PFSK-1 (cell line): Measurements from ENCODE around the gene SHISAL2A.

Experiments
- FOXP2 ChIP-seq: optimal IDR thresholded peaks from 2 replicates; pipeline ENCODE3; 2011; ENCODE audit warnings: borderline replicate concordance, control low read depth, inconsistent platforms; ENCODE audit not compliant: insufficient read depth; ENCODE audit errors: extremely low read length, extremely low read depth
- POLR2AphosphoS5 ChIP-seq: IDR thresholded peaks from 2 replicates; pipeline ENCODE4 v1.6.1; 2012; ENCODE audit warnings: low read depth, mild to moderate bottlenecking, control low read depth, low read length, moderate library complexity
- SIN3A ChIP-seq: IDR thresholded peaks from 2 replicates; pipeline ENCODE4 v1.6.1; 2012; ENCODE audit warnings: mild to moderate bottlenecking, low read length, moderate library complexity, borderline replicate concordance; ENCODE audit not compliant: insufficient read depth
- TAF1 ChIP-seq: IDR thresholded peaks from 2 replicates; pipeline ENCODE4 v1.6.1; 2012; ENCODE audit warnings: low read length, control low read depth, borderline replicate concordance; ENCODE audit not compliant: insufficient read depth
- TF ChIP-seq, protein P1 (sequence below), 2 experiments: IDR thresholded peaks; 2 replicates each; pipeline versions ENCODE4 v1.6.1 to v1.8.0; 2011 to 2012; ENCODE audit warnings: low read depth in 2 of 2, low read length in 2 of 2, control low read depth in 1 of 2, inconsistent platforms in 1 of 2, mild to moderate bottlenecking in 1 of 2, moderate library complexity in 1 of 2; ENCODE audit not compliant: insufficient read depth in 1 of 2

DNA sequence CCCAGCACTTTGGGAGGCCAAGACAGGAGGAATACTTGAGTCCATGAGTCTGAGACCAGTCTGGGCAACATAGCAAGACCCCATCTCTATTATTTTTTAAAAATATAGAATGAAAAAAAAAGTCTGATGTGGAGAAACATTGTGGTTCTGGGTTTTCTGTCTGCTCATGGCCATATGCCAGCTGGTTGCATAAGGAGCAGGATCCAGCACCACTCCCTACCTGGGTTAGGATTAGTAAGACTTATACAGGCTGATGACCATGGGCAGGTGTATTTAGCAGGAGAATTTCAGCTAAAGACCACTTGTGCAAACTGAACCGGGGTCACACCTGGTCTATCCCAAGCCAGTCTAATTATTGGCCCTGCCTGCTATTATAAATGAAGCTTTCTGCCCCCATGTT lies 47.5 kb upstream of the SHISAL2A start:
- no peak for TF ChIP-seq SIN3A
- TF ChIP-seq TAF1, result no peak
- TF ChIP-seq, protein P1, sequence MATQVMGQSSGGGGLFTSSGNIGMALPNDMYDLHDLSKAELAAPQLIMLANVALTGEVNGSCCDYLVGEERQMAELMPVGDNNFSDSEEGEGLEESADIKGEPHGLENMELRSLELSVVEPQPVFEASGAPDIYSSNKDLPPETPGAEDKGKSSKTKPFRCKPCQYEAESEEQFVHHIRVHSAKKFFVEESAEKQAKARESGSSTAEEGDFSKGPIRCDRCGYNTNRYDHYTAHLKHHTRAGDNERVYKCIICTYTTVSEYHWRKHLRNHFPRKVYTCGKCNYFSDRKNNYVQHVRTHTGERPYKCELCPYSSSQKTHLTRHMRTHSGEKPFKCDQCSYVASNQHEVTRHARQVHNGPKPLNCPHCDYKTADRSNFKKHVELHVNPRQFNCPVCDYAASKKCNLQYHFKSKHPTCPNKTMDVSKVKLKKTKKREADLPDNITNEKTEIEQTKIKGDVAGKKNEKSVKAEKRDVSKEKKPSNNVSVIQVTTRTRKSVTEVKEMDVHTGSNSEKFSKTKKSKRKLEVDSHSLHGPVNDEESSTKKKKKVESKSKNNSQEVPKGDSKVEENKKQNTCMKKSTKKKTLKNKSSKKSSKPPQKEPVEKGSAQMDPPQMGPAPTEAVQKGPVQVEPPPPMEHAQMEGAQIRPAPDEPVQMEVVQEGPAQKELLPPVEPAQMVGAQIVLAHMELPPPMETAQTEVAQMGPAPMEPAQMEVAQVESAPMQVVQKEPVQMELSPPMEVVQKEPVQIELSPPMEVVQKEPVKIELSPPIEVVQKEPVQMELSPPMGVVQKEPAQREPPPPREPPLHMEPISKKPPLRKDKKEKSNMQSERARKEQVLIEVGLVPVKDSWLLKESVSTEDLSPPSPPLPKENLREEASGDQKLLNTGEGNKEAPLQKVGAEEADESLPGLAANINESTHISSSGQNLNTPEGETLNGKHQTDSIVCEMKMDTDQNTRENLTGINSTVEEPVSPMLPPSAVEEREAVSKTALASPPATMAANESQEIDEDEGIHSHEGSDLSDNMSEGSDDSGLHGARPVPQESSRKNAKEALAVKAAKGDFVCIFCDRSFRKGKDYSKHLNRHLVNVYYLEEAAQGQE (IDR thresholded peaks at IDR 0.05; ENCODE audit: insufficient read depth in 1 of 2, low read depth in 2 of 2, low read length in 2 of 2), result no peak
- TF ChIP-seq POLR2AphosphoS5, result no peak
- TF ChIP-seq FOXP2, result no peak
